HK-2 (cell line): ENCODE measurements around the gene LSM7.
"Not testable (repeated sequence)": the region's sequence is repeated elsewhere in the genome, so short reads cannot be mapped to it uniquely, and the experiment has no call there.

Experiments
- DNase-seq: peaks from one replicate; pipeline ENCODE4 v3.0.0-alpha.2; 2018; ENCODE audit not compliant: unreplicated experiment

LSM7 gene

DNA sequence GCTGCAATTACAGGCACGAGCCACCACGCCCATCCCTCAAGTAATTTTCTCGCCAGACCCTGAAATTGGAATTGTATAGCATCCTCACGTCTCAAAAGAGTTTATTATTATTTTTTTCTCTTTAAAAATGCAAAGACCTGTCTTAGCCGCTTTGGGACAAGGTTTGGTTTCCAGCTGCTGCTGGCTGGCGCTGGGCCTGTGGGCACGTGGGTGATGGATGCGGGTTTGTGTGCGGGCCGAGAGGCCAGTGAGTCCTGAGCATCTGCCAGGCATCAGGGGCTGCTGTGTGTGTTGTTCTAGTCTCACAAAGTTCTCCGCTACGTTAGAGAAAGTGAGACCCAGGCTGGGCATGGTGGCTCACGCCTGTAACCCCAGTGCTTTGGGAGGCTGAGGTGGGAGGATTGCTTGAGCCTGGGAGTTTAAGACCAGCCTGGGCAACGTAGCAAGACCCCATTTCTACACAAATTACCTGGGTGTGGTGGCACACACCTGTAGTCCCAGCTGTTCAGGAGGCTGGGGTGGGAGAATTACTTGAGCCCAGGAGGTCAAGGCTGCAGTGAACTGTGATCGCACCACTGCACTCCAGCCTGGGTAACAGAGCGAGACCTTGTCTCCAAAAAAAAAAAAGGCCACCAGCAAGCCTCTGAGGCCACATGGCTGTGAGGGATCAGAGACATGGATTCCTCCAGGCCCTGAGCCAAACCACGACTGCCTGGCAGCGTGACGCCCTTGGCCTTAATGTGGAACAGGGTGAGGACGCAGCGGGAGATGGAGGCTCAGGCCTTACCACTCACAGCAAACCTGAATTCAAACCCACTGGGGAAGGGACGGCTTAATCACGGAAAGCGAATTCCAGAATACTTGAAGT lies 27.0 kb upstream of the LSM7 start:
- peak; percentile 47 for DNase-seq

DNA sequence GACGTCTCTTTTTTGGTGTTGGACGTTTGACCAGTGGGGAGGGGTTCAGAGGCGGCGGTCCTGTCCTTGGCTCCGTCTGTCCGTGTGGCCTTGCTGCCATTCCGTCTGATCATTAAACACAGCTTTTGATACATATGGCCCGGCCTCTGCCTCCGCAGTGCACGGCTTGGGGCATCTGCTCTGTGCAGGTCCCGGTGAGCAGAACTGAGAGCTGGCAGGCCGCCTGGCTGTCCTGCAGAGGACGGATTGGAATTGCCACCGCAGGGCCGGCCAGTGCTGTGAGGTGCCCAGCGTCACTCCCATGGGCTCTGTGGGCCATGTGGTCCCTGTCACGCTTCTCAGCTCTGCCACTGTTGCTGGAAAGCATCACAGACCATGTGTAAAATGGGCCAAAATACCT lies 26.3 kb upstream of the LSM7 start:
- DNase-seq, result no peak

DNA sequence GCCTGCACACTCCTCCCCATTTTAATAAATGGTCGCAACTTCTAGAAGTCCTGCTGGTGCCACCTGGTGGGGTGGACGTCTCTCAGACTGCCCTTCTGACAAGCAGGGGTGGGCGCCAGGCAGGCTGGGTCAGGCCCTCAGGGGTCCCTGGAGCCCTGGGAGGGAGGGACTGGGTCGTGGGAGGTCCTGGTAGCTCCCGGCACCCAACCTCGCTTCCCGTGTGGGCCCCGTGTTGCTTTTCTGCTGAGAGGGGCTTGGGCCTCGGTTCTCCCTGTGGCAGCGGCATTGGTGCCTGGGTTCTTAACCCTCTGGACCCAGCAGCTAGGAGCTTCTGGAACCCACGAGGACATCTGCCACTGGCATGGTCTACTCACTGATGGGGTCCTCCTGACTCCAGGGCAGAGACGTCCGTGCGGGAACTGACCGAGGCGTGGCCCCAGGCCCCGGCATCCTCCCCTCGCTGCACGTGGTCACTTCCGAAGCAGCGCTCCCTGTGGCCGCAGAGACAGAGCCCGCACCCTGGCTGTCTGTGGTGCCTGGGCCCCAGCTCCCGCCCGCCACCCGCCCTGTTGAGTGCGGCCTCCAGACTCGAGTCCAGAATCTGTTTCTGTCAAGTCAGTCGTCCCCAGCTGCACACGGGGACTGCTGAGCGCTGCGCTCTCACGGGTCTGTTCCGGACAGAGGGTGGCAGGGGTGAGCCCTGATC lies 25.7 kb upstream of the LSM7 start:
- no peak for DNase-seq

DNA sequence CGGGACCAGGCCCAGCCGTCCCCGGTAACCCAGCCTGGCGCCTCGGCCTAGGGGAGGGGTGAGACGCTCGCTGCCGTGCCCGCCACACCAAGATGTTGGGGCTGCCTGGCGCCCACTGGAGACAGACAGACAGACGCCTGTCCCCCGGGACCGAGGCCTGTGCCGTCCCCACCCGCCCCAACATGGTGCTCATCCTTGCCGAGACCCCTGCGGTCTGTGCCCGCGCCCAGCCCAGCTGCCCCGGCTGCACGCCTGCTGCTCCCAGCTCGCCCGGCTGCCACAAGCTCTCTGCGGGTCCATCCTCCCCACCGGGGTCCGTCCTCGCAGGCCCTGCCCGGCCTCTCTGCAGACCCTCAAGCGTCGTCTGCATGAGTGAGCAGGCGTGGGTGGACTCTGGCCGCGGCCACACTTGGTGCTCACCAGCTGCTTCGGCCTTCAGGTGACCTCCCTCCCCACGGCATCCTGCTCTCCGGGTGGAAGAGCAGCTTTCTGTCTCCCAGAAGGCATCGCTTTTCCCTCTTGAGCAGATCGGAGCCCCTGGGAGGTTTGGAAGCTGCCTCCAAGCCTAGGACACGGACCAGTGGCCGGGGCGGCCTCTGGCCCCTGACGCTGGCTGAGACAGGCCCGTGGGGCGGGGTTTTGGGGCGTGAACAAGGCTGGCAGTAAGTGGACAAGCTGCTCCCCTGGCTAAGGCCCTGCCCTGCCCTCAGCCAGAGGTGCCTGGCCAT lies 24.9 kb upstream of the LSM7 start:
- DNase-seq, result no peak

DNA sequence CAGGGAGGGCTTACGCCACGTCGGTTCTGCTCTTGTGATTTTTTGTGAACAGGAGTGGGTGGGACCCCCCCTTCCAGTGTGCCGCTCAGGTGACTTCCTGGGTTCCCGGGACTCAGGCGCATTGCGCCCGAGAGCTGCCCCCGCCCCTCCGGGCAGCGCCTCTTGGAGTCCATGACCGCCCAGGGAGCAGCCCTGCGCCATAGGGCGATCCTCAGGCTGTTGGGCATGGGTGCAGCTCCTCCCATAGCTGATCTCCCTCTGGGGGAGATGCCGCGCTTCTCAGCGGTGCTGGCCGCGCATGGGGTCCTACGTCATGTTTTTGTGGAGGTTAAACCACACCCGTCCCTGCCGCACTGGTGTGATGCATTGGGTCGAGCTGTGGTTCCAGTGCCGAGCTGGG lies 23.7 kb upstream of the LSM7 start:
- DNase-seq, result no peak

DNA sequence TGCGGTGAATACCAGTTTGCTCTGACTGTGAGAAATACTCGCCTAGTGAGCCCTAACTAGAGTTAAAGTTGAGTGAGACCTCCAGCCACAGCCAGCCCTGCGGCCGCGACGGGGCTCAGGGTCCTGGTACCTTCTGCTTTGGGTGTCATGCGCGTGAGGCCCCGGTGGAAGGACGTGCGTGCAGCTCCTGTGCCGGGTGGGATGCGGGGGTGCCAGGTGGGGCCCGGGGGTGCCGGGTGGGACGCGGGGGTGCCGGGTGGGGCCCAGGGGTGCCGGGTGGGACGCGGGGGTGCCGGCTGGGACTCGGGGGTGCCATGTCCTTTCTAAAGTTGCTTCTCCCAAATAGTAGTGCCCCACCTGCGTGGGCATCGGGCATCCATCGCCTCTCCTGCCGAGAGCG lies 23.2 kb upstream of the LSM7 start:
- no peak for DNase-seq

DNA sequence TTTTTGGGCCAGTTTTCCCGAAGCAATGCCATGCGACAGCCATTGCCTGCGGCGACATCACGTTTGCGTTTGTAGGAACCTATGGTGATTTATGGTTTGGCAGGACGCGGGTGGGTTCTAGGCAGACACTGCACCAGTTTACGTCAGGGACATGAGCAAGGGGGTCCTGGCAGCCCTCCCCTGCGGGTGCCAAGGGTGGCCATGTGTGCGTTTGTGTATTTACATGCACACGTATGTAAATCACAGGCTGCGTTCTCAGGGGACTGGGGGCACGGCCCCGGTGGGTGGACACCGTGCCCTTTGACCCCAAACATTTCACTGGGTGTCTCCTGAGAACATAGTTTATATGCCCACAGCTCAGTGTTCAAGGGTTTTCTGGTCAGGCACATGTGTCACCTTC lies 22.3 kb upstream of the LSM7 start:
- DNase-seq, result no peak

DNA sequence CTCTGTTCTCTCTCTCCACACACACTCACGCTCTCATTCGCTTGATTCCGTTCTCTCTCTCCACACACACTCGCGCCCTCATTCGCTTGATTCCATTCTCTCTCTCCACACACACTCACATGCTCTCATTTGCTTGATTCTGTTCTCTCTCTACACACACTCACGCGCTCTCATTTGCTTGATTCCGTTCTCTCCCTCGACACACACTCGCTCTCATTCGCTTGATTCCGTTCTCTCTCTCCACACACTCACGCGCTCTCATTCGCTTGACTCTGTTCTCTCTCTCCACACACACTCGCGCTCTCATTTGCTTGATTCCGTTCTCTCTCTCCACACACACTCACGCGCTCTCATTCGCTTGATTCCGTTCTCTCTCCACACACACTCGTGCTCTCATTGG lies 21.4 kb upstream of the LSM7 start:
- DNase-seq, result not testable (repeated sequence)

DNA sequence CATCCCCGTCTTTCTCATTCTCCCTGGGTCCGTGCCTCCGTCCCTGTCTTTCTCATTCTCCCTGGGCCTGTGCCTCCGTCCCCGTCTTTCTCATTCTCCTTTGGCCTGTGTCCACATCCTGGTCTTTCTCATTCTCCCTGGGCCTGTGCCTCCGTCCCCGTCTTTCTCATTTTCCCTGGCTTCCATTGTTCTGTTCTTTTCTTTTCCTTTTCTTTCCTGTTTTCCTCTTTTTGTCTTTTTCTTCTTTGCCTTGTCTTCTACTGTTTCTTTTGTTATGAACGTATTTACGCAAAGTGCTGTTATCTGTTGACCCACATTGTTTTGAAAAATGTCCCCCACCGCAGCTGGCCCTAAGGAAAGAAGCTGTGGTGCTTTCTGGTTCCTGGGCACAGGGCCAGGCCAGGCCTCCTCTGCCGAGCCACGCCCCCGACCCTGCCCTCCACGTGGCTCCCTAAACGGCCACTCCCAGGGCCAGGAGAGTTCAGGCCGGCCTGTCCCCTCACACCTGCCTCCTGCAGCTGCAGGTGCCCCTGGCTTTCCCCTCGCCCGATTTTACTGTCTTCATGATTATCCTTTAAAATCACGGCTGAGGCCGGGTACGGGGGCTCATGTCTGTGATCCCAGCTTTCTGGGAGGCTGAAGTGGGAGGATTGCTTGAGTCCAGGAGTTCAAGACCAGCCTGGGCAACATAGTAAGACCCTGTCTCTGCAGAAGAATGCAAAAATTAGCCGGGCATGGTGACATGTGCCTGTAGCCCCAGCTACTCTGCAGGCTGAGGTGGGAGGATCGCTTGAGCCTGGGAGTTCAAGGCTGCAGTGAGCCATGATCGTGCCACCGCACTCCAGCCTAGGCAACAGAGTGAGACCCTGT lies 17.6 kb upstream of the LSM7 start:
- no peak for DNase-seq

DNA sequence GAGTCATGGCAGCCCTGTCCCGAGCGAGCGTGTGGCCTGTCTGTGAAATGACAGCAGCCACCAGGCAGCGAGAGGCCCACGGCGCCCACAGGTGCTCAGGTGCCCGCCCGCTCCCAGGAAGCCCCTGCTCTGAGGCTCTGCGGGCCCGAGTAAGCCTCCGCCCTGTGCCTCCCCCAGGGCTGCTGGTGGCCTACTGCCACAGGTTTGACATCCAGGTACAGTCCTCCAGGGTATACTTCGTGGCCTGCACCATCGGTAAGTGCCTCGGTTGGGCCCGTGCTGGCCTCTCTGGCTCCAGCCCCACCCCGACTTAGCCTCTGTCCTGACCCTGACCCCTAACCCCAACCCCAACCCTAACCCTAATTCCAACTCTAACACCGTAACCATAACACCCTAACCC lies 16.7 kb upstream of the LSM7 start:
- no peak for DNase-seq

DNA sequence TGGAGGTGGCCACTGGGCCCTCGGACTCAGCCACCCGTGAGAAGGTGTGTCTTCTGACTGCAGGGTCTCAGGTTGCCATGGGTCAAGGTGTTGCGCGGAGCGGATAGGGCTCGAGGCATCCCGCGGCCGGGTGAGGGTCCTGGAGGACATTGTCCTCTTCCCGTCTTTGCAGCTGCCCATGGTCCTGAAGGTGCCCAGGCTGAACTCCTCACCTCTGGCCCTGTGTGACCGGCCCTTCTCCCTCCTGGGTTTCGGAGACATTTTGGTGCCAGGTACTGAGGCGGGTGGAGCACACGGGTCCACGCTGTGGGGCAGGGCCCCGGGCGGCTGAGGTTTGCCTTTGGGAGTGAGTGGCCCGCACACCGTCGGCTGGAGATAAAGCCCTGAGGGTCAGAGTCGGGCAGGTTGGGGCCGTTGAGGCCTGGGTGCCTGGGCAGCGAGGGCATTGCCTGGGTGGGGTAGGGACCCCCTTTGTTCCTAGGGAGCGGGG lies 16.0 kb upstream of the LSM7 start:
- DNase-seq, result no peak

DNA sequence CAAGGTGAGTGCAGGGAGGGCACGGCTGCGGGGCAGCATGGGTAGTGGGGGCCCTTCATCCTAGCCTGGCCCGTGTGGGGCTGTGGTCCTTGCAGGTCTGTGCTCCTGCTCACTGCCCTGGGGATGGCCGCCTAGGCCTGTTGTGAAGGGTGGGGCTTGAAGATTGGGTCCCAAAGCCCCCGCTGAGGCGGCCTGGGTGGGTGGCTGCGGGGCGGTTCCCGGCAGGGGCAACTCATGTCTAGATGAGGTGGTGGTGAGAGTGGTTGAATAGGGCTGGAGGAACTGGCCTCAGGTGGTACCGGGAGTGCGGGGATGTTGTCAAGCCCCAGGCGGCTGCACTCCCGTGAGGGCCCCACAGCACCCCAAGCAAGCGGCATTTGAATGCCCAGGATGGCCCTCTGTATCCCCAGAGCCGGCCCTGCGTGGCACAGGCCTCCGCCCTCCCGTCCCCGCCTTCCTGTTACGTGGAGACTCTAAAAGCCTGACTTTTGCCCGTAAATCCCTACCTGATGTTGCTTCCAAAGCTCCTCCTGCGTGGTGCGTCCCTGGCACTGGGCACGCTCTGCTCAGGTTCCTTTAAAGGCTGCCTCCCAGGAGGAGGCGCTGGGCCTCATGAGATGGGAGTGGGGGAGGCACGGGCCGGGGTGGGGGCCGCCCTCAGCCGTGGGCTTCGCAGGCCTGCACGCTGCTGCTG lies 15.1 kb upstream of the LSM7 start:
- no peak for DNase-seq

DNA sequence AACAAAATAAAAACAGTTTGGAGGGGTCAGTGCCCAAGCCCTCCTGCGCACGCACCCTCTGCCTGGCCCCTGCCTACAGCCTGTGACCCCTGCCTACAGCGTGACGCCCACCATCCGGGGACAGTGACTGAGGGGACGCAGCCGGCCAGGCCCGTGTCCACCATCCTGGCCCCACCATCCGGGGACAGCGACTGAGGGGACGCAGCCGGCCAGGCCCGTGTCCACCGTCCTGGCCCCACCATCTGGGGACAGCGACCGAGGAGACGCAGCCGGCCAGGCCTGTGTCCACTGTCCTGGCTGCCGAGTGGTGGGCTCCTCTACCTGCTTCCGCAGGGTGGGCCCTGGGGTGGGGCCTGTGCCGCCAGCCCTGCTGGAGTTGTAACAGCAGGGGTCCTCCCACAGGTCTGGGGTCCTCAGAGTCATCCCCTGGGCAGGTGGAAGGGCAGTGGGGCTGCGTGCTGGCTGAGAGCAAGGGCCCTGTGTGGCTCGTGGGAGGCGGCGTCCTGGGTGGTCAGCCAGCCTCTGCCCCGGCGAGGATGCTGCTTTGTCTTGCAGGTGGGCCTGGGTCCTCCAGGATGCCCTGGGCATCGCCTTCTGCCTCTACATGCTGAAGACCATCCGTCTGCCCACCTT lies 14.4 kb upstream of the LSM7 start:
- DNase-seq, result no peak

DNA sequence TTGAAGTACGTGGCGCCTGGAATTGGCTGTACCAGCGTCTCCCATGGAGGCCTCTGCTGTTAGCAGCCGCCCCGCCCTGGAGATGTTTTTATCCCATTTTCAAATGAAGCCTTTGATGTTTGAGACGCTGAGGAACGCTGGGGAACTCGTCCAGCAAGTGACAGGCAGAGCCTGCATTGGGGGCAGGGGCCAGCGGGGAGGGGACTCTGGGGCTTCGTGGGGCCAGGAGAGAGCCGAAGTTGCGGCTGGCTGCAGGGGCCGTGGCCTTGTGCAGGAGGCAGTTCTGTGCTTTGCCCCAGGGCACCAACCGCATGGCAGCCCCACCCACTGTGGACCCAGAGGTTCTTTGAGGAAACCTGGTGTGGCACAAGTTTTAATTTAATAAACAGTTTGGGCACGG lies 13.6 kb upstream of the LSM7 start:
- no peak for DNase-seq

DNA sequence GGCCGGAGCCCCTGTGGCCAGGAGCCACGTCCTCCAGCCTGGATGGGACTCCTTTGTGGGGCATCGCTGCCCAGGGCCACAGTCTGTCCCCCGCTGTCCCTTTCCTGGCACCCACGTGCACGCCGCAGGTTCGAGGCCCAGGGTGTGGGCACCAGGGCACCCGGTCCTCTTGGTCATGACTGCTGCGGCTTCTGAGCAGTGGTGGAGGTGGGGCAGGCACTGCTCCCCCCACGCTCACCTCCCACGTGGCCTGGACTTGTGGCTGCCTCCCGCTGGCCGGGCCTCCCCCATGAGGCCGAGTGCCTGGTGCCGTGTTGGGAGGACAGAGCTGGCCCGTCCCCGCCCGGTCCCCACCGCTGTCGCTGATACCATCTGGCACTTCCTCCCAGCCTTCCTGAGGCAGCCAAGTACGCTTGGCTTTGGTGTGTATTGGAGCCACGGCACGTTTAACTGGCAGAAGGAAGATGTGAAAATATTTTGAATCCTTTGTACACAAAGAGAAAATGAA lies 12.9 kb upstream of the LSM7 start:
- DNase-seq, result no peak

DNA sequence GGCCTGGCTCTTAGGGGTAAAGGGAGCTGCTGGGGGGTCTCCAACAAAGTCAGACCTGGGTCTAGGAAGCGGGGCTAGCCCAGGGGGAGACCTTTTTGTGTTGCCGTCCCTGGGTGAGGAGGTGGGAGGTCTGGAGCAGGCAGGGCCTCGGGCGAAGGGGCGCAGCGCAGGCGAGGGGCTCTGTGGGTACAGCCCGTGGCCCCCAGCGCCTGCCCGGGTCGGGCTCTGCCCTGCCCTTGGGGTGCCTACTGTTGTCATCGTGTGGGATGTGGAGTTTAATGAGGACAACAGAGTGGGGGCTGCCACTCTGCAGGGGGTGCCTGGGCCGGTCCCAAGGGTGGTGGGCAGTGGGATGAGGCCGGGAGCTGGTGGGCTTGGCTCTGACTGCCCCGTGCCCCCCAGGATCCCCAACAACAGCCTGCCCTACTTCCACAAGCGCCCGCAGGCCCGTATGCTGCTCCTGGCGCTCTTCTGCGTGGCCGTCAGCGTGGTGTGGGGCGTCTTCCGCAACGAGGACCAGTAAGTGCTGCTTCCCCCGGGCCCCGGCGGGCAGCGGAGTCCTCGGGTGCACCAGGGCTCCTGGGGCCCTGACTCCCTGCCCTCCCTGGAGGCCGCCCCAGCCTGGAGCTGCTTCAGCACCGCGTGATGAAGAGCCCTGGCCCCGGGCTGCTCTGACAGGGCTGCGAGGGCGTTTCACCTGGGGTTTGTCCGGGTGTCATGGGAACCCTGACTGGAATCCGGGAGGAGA lies 12.3 kb upstream of the LSM7 start:
- no peak for DNase-seq

DNA sequence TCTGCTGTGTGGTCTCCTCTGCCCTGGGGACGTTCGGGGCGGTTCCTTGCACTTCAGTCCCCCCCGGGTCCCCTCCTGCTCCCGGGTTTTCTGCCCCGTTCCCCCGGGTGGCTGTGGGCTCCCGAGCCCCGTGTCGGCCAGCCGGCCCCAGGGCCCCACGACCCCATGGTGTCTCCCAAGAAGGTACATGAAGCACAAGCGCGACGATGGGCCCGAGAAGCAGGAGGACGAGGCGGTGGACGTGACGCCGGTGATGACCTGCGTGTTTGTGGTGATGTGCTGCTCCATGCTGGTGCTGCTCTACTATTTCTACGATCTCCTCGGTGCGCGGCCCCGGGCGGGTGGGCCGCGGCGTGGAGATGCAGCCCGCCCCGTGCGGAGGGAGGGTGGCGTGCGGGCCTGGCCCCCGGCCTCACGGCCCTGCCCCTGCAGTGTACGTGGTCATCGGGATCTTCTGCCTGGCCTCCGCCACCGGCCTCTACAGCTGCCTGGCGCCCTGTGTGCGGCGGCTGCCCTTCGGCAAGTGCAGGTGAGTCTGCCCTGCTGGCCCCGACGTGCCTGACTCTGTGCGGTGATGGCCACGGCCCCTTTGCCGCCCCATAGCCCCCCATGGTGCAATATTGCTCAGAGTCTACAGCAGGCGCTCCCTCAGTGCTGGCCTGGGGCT lies 11.4 kb upstream of the LSM7 start:
- no peak for DNase-seq

DNA sequence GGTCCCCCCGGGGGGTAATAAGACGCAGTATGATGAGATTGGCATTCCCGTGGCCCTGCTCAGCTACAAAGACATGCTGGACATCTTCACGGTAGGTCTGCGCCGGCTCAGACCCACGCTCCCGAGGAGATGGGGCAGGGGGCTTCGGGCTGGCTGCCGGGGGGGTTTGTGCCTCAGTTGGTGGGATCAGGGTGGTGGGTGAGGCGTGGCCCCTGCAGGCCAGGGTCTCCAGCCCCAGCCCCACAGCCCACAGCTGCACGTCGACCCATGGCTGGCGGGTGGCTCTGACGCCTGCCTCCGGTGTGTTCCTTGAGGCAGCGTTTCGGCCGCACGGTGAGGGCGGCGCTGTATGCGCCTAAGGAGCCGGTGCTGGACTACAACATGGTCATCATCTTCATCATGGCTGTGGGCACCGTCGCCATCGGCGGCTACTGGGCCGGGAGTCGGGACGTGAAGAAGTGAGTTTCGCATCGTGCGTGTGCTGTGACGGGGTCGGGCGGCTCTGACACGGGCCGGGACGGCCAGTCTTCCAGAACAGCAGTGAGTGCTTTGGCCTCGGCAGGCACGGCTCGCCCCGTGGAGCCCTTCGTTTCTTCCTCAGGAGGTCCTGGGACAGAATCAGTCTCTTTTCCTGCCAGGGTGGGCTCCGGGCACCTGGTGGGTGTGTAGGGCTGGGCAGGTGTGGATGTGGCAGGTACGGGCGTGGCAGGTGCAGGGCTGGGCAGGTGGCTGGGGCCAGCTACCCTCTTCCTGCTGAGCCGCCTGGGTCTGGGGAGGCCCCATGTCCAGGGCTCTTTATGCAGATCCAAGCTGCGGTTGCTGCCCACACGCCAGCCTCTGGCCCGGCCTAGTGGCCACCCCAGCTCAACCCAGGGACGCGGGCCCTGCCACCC lies 10.6 kb upstream of the LSM7 start:
- no peak for DNase-seq
